BLaER1 treated with 17β-estradiol and CSF1 and Interleukin-3, amounts not matched to agents 10 nM and 100 nM (cell line): ENCODE results near the gene VPS54.
A peak's percentile ranks its signal among the peaks of the same experiment; 100 is the strongest.

Source experiments
- H3K27ac ChIP-seq, 11 experiments: shearing (Covaris generic); formaldehyde crosslinking; 2 replicates each; pipeline ENCODE4 v1.8.1; 2022
- H3K27me3 ChIP-seq, 11 experiments: shearing (Covaris generic); formaldehyde crosslinking; 2 replicates each; pipeline ENCODE4 v1.8.1; 2022
- H3K36me3 ChIP-seq, 11 experiments: shearing (Covaris generic); formaldehyde crosslinking; 2 replicates each; pipeline ENCODE4 v1.8.1; 2022
- H3K4me1 ChIP-seq, 10 experiments: shearing (Covaris generic); formaldehyde crosslinking; 2 replicates each; pipeline ENCODE4 v1.8.1; 2022
- H3K4me2 ChIP-seq, 11 experiments: shearing (Covaris generic); formaldehyde crosslinking; 2 replicates each; pipeline ENCODE4 v1.8.1; 2022
- H3K4me3 ChIP-seq, 10 experiments: shearing (Covaris generic); formaldehyde crosslinking; 2 replicates each; pipeline ENCODE4 v1.8.1; 2022
- H3K9ac ChIP-seq, 11 experiments: shearing (Covaris generic); formaldehyde crosslinking; 2 replicates each; pipeline ENCODE4 v1.8.1; 2022
- H3K9me3 ChIP-seq, 11 experiments: shearing (Covaris generic); formaldehyde crosslinking; replicated peaks in 1 of 11; 2 replicates each; pipeline ENCODE4 v1.8.1; 2022
- H4K20me1 ChIP-seq, 11 experiments: shearing (Covaris generic); formaldehyde crosslinking; 2 replicates each; pipeline ENCODE4 v1.8.1; 2022
- Cebpa-rat ChIP-seq, 11 experiments: shearing (Covaris generic); IDR thresholded peaks; 2 replicates each; pipeline ENCODE4 v1.8.1; 2022

The VPS54 gene

DNA sequence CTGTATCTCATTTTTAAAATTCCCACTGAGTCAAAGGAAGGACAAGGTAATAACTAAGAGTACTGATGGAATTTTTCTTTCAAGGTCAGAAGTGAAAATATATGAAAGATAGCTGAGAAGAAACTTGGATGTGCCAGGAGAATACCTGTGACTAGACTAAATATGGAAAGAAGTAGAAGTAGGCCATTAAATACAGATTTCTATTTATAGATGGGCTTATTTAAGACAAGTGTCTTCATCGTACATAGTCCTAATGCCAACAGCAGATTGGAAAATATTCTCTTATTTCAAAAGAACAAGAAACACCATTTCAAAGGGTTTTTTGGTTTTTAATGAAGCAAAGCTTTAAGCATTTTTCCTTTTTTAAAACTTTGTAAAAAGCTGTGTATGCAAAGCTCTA lies 155.5 kb downstream of the VPS54 start:
- H3K4me1 ChIP-seq = peaks cover 0 to 26% (median 21%) of the 10 kb centered on the region in 10 experiments; a peak in 18 of 20 replicates
- no peak overlapping the region for H3K9ac ChIP-seq
- H3K27me3 ChIP-seq = no peaks in the 10 kb centered on the region
- no peak for TF ChIP-seq Cebpa-rat (IDR thresholded peaks at IDR 0.05)
- H3K9me3 ChIP-seq = peaks cover 0 to 7% (median 0%) of the 10 kb centered on the region in 11 experiments; a peak in 4 of 22 replicates
- H3K4me2 ChIP-seq = no peak overlapping the region
- H3K27ac ChIP-seq = no peak overlapping the region
- H3K36me3 ChIP-seq = peaks cover 51 to 94% (median 77%) of the 10 kb centered on the region in 11 experiments
- H3K4me3 ChIP-seq = no peak overlapping the region
- H4K20me1 ChIP-seq = peaks cover 0 to 53% (median 0%) of the 10 kb centered on the region in 11 experiments; a peak in 7 of 22 replicates

DNA sequence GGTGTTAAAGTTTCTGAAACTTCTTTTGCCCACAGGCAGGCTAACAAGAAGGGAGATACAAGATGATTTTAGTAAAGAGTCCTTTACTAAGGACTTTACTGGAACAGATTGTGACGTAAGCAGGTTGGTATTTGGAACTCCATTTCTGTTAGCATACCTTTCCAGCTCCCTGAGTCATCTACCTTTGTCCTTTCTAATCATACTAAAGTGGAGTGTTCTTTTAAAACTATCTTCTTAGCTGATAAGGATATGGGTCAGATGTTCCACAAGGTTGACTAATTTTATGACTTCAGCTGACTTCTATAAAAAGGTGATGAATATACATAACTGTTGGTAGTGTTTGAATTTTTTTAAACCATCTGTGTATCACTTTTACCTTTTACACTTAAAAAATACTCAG lies 156.4 kb downstream of the VPS54 start:
- H3K9me3 ChIP-seq = no peaks in the 10 kb centered on the region
- H3K36me3 ChIP-seq = peaks cover 50 to 92% (median 73%) of the 10 kb centered on the region in 11 experiments
- H3K4me3 ChIP-seq = no peak overlapping the region
- TF ChIP-seq Cebpa-rat (IDR thresholded peaks at IDR 0.05) = no peak
- H4K20me1 ChIP-seq = peaks cover 0 to 53% (median 0%) of the 10 kb centered on the region in 11 experiments; a peak in 7 of 22 replicates
- no peak overlapping the region for H3K9ac ChIP-seq
- no peaks in the 10 kb centered on the region for H3K27me3 ChIP-seq
- no peak overlapping the region for H3K4me2 ChIP-seq
- no peak overlapping the region for H3K27ac ChIP-seq
- peaks cover 0 to 26% (median 21%) of the 10 kb centered on the region in 10 experiments; a peak in 18 of 20 replicates for H3K4me1 ChIP-seq

DNA sequence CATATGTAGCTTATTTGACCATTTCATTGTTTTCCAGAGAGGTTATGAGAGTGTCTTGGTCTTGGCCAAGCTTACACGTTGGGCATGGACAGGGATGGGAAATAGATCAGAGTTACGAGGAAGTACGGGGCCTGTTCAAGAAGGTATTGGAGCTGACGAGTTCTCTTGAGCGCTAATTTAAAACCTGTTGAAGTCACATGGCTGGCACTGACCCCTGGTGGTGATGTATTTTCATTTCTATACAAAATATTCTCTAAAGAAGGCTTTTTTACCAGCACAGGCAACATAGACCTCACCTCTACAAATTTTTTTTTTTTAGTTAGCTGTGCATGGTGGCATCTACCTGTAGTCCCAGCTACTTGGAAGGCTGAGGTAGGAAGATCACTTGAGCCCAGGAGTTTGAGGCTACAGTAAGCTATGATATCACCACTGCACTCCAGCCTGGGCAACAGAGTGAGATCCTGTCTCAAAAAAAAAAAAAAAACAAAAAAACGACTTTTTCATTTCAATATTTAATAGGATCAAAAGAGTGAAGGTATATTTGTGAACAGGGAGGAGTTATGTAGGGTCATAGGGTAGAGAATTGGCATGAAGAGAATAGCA lies 157.9 kb downstream of the VPS54 start:
- no peaks in the 10 kb centered on the region for H3K9me3 ChIP-seq
- no peak overlapping the region for H3K27ac ChIP-seq
- no peak for TF ChIP-seq Cebpa-rat (IDR thresholded peaks at IDR 0.05)
- H4K20me1 ChIP-seq = peaks cover 0 to 42% (median 0%) of the 10 kb centered on the region in 11 experiments; a peak in 8 of 22 replicates
- peaks cover 57 to 92% (median 81%) of the 10 kb centered on the region in 11 experiments for H3K36me3 ChIP-seq
- H3K4me3 ChIP-seq = no peak overlapping the region
- no peak overlapping the region for H3K4me2 ChIP-seq
- peaks cover 7 to 25% (median 19%) of the 10 kb centered on the region in 10 experiments for H3K4me1 ChIP-seq
- H3K9ac ChIP-seq = no peak overlapping the region
- H3K27me3 ChIP-seq = no peaks in the 10 kb centered on the region

DNA sequence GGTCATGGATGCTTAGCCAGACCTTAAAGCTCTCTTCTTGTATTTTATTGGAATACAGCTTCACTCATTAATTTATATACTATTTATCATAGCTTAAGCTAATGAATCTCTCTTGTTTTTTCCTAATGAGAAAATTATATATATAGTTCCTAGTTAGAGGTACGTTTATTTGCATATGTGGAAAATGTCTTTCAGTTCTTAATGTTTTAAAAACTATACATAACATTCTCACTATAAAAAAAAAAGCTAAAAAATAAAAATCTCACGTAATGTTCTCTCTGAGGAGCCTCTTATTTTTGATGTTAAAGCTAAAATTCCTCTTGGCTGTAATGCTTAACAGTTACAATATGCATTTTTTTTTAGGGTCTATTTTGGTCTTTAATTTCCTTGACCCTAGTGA lies 160.9 kb downstream of the VPS54 start:
- no peaks in the 10 kb centered on the region for H3K27me3 ChIP-seq
- H3K4me1 ChIP-seq = peaks cover 23 to 41% (median 31%) of the 10 kb centered on the region in 10 experiments
- no peak overlapping the region for H3K27ac ChIP-seq
- H3K9ac ChIP-seq = no peak overlapping the region
- H3K4me3 ChIP-seq = no peak overlapping the region
- TF ChIP-seq Cebpa-rat (IDR thresholded peaks at IDR 0.05) = no peak
- H3K9me3 ChIP-seq = 0 out of 22 replicates have a peak, but pooled peaks cover 0 to 4% (median 0%) of the 10 kb centered on the region in 11 experiments
- peaks cover 0 to 29% (median 0%) of the 10 kb centered on the region in 11 experiments; a peak in 7 of 22 replicates for H4K20me1 ChIP-seq
- H3K4me2 ChIP-seq = no peak overlapping the region
- H3K36me3 ChIP-seq = peaks cover 52 to 73% (median 67%) of the 10 kb centered on the region in 11 experiments

DNA sequence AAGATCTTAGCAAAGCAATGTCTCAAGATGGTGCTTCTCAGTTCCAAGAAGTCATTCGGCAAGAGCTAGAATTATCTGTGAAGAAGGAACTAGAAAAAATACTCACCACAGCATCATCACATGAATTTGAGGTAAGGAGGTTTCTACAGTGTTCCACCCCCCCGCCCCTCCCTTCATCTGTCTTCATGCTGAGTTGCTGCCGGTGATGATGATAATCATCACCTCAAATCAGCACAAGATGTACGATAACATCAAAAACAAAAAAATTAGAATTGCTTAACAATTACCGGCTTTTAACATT lies 163.0 kb downstream of the VPS54 start:
- peak overlapping the region in 6 of 11 experiments; percentile 38 to 72 (median 61); a peak in 11 of 22 replicates for H3K27ac ChIP-seq
- peaks cover 27 to 61% (median 36%) of the 10 kb centered on the region in 10 experiments for H3K4me1 ChIP-seq
- H3K36me3 ChIP-seq = peaks cover 40 to 65% (median 49%) of the 10 kb centered on the region in 11 experiments
- no peak for TF ChIP-seq Cebpa-rat (IDR thresholded peaks at IDR 0.05)
- peak overlapping the region; percentile 52 to 84 (median 64) for H3K4me2 ChIP-seq
- H3K4me3 ChIP-seq = peak overlapping the region in 1 of 10 experiments; percentile 0; a peak in 1 of 20 replicates
- H3K9ac ChIP-seq = no peak overlapping the region
- peaks cover 0 to 10% (median 0%) of the 10 kb centered on the region in 11 experiments; a peak in 4 of 22 replicates for H3K9me3 ChIP-seq
- H4K20me1 ChIP-seq = peaks cover 0 to 27% (median 0%) of the 10 kb centered on the region in 11 experiments; a peak in 8 of 22 replicates
- no peaks in the 10 kb centered on the region for H3K27me3 ChIP-seq

DNA sequence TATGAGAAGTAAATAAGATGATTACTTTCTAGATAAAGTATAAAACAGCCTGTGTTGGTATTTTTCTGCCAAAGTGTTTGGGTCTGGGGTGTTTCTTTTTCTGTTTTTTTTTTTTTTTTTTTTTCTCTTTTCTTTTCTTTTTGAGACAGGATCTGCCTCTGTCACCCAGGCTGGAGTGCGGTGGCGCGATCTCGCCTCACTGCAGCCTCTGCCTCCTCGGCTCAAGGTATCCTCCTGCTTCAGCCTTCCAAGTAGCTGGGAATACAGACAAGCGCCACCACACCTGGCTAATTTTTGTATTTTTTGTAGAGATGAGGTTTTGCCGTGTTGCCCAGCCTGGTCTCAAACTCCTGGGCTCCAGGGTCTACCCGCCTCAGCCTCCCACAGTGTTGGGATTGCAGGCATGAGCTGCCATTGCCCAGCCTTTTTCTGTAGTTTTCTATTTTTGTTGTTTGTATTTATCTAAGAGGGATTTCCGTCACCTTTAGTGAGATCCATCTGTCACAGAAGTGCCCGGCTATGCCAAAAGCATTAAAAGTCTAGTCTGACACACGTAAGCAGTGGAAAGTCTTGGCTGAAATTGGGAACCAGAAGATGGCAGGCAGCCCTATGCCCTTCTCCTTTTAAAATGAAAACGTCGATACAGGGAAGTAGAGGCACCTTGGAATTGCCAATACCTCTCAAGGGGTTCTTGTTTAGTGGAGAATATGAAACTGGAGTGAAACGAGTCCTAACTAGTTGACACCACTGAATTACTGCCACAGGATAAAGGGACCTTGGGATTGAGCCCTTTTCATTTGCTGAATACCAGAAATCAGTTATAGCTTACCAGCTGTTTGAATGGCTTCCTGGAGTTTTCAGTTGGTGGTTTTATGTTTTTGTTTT lies 163.6 kb downstream of the VPS54 start:
- no peak for TF ChIP-seq Cebpa-rat (IDR thresholded peaks at IDR 0.05)
- Histone ChIP-seq H3K4me2 (peak overlapping the region; percentile 52 to 84 (median 64)), H3K4me1 (peaks cover 27 to 67% (median 36%) of the 10 kb centered on the region in 10 experiments), H3K36me3 (peaks cover 38 to 65% (median 50%) of the 10 kb centered on the region in 11 experiments), H3K27ac (peak overlapping the region; percentile 15 to 72 (median 56); a peak in 14 of 22 replicates), H4K20me1 (peaks cover 0 to 33% (median 0%) of the 10 kb centered on the region in 11 experiments; a peak in 8 of 22 replicates), H3K9ac (peak overlapping the region in 1 of 11 experiments; percentile 36; a peak in 1 of 22 replicates), H3K27me3 (no peaks in the 10 kb centered on the region), H3K9me3 (peaks cover 0 to 10% (median 0%) of the 10 kb centered on the region in 11 experiments; a peak in 4 of 22 replicates), H3K4me3 (peak overlapping the region in 1 of 10 experiments; percentile 0; a peak in 1 of 20 replicates)

DNA sequence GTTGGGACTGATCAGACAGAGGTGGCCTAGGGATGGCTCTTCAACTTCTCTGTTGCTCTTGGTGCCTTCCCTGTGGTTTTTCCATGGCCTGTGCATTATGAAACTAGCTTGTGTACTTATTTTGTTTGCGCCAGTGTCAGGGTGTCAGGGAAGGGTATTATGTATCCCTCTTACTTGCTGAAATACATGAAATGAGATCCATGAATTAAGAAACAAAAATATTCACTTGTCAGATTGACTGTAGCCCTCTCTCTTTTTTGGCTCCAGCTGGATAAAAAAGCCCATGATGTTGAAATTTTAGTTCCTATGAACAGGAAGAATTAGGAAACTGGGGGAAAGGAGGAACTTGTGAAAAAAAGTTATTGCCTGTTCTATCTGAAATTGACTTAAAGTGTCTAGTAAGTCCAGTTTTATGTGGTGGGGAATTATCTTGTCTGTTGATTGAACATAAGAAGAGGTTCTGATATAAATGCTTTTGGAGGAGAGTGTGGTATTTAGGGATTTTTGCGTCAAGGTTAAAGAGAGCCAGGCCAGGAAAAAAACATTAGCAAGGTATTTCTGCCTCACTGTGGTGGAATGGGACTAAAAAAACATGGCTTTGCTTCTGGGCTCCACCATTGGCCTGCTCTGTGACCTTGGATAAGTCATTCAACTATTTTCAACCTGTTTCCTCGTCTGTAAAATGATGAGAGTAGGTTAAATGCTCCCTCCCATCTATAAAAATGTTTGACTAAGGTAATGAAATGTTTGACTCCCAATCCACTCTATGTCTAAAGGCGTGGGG lies 165.5 kb downstream of the VPS54 start:
- H3K4me1 ChIP-seq = peaks cover 27 to 84% (median 36%) of the 10 kb centered on the region in 10 experiments
- no peaks in the 10 kb centered on the region for H3K27me3 ChIP-seq
- H3K4me2 ChIP-seq = peak overlapping the region; percentile 25 to 85 (median 64); a peak in 20 of 22 replicates
- no peak for TF ChIP-seq Cebpa-rat (IDR thresholded peaks at IDR 0.05)
- peaks cover 19 to 55% (median 37%) of the 10 kb centered on the region in 11 experiments for H3K36me3 ChIP-seq
- 0 out of 20 replicates have a peak overlapping the region, but pooled peaks of 2 of the 10 experiments have one; percentile 1 to 9 for H3K4me3 ChIP-seq
- H3K27ac ChIP-seq = peak overlapping the region in 10 of 11 experiments; percentile 30 to 68 (median 54); a peak in 19 of 22 replicates
- peak overlapping the region in 2 of 11 experiments; percentile 25 to 40; a peak in 4 of 22 replicates for H3K9ac ChIP-seq
- H4K20me1 ChIP-seq = peaks cover 0 to 35% (median 3%) of the 10 kb centered on the region in 11 experiments; a peak in 7 of 22 replicates
- peaks cover 0 to 11% (median 2%) of the 10 kb centered on the region in 11 experiments; a peak in 8 of 22 replicates for H3K9me3 ChIP-seq
